ENCODE data around the gene CLCA2.
"Not testable (repeated sequence)": the region's sequence is repeated elsewhere in the genome, so short reads cannot be mapped to it uniquely, and the experiment has no call there.

Gene CLCA2

GRCh38 chr1:86478416-86479156 lies 54.6 kb downstream of the CLCA2 start:
- no peak for DNase-seq

GRCh38 chr1:86481966-86482365 lies 58.0 kb downstream of the CLCA2 start:
- no peak for DNase-seq

- DNase-seq, result peak; percentile 87
Measured at GRCh38 chr1:86487131-86487810, 63.3 kb downstream of the CLCA2 start.

GRCh38 chr1:86487811-86488141 lies 63.8 kb downstream of the CLCA2 start:
- DNase-seq, result no peak

- DNase-seq, result no peak
Measured at GRCh38 chr1:86489242-86489878, 65.4 kb downstream of the CLCA2 start.

- no peak for DNase-seq
Measured at GRCh38 chr1:86491171-86491950, 67.4 kb downstream of the CLCA2 start.

GRCh38 chr1:86498281-86498680 lies 74.3 kb downstream of the CLCA2 start:
- no peak for DNase-seq

GRCh38 chr1:86499987-86500593 lies 76.1 kb downstream of the CLCA2 start:
- no peak for DNase-seq

- DNase-seq, result no peak
Measured at GRCh38 chr1:86500714-86501113, 76.7 kb downstream of the CLCA2 start.

- DNase-seq, result not testable (repeated sequence)
Measured at GRCh38 chr1:86502125-86502646, 78.2 kb downstream of the CLCA2 start.

- DNase-seq, result no peak
Measured at GRCh38 chr1:86502721-86503405, 78.9 kb downstream of the CLCA2 start.

GRCh38 chr1:86503406-86504136 lies 79.6 kb downstream of the CLCA2 start:
- DNase-seq, result no peak

- DNase-seq, result no peak
Measured at GRCh38 chr1:86504137-86504479, 80.1 kb downstream of the CLCA2 start.

- no peak for DNase-seq
Measured at GRCh38 chr1:86504895-86505563, 81.1 kb downstream of the CLCA2 start.

GRCh38 chr1:86505564-86505902 lies 81.6 kb downstream of the CLCA2 start:
- no peak for DNase-seq

Data from T1000 (cell line).